Activated T-cell treated with anti-CD3 and anti-CD28 coated beads, Interleukin-2, amount 50 U/mL, for 4 hours (primary cell): ENCODE results near the gene PIP4K2A. TPM values are rescaled to one million over a fixed set of nuclear protein-coding genes. Genes with fewer than 3 reads are reported as not detected.

Source experiments
- ATAC-seq, 2 donors: fragments of 200-7000 bp; cut with Tn5 transposase; one replicate each; pipeline ENCODE4 v1.10.0; 2021
- DNase-seq: peaks from one replicate; pipeline ENCODE4 v3.0.0-alpha.2; 2020
- H3K27me3 Mint-ChIP-seq: one replicate; pipeline ENCODE4 v1.8.0; 2021; ENCODE audit warnings: low read depth, mixed read lengths
- H3K36me3 Mint-ChIP-seq: one replicate; pipeline ENCODE4 v1.8.0; 2022; ENCODE audit warnings: mixed read lengths; ENCODE audit not compliant: insufficient read depth
- H3K4me1 Mint-ChIP-seq: one replicate; pipeline ENCODE4 v1.8.0; 2021; ENCODE audit warnings: low read depth, mixed read lengths
- H3K4me3 Mint-ChIP-seq: one replicate; pipeline ENCODE4 v1.8.0; 2021; ENCODE audit warnings: mild to moderate bottlenecking, moderate library complexity, mixed read lengths
- H3K9me3 Mint-ChIP-seq: one replicate; pipeline ENCODE4 v1.8.0; 2021; ENCODE audit warnings: mixed read lengths
- total RNA-seq, 3 donors: library from RNA; stranded (reverse); gene quantifications; one replicate each; pipeline ENCODE4 v1.2.1, GENCODE V29; 2021

Gene PIP4K2A
- total RNA-seq, 3 donors from 2014 or later, result 64.3 to 79.2 (median 78.1) TPM

DNA sequence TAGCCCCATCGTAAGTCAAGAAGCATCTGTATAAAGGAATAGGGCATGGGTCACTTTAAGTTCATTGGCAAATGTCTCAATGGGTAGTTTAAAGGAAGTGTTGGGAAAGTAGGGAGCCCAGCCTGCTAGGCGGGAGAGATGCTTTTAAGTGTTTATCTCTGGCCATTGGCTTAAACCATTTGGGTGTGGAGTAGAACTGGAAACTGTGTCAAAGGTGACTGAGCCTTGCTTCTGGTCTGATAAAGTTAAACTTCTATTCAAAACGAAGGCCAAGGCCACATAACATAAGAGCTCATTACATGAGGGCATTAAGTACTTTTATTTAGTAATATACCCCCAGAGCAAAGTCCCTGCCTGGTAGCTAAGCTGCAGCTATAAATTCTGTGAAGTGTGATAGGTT, 220.4 kb downstream of the PIP4K2A start:
- peaks cover 16% of the 10 kb centered on the region for H3K4me1 Mint-ChIP-seq
- H3K36me3 Mint-ChIP-seq, result no peaks in the 10 kb centered on the region
- no peak for DNase-seq
- no peaks in the 10 kb centered on the region for H3K9me3 Mint-ChIP-seq
- ATAC-seq, result no peak
- H3K4me3 Mint-ChIP-seq, result no peak overlapping the region
- peaks cover 2% of the 10 kb centered on the region for H3K27me3 Mint-ChIP-seq

DNA sequence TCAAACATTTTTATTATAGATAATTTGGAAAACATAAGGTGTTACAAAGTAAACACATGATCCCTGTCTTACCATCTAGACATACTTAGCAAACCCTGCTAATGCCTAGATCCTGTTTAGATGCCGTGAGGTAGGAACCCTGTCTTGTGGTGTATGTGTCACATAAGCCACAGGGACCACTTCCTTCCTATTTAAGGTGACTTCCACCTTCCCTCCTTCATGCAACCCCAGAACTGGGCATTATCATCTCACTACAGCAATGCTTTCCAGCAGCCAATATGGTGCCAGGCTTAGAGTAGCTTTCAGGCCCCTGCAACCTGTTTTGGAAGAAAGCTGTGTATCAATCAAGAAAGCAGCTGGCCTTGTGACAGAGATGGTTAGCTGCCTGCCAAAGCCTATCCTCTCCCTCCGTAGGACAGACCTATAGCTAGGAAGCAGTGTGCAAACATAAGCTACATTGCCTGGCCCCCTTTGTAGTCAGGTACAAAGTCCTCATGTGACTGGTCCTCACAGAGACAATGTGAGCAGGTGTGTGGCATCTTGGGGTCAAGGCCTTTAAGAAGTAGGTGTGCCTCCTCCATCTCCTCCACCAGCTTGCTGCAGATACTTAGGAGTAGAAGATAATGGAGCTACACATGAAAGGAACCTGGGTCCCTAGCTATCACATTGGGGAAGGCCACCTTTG, 222.3 kb downstream of the PIP4K2A start:
- Mint-ChIP-seq H3K4me3 (no peak overlapping the region), H3K9me3 (no peaks in the 10 kb centered on the region), H3K4me1 (peaks cover 16% of the 10 kb centered on the region), H3K36me3 (no peaks in the 10 kb centered on the region), H3K27me3 (peaks cover 2% of the 10 kb centered on the region)
- DNase-seq, result no peak
- ATAC-seq, result peak; percentile 85 to 88

DNA sequence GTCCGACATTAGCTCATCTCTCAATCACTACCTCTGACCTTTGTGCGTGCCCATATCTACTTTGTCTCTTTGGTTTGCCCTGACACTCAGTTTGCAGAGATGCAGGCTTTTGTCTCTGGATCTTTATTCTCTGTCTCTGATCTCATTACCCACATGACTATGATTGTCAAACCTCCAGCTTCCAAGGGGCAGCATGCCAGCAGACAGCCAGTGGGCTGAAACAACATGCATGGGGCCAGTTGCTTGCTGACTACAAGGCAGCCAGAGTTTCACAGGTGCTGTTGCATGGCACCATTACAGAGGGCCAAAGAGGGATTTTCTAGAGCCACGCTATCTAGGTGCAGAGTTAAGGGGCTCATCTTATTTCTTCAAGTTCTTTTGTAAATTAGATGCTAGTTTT, 222.9 kb downstream of the PIP4K2A start:
- H3K4me1 Mint-ChIP-seq, result peaks cover 16% of the 10 kb centered on the region
- ATAC-seq, result no peak
- H3K4me3 Mint-ChIP-seq, result no peak overlapping the region
- peaks cover 3% of the 10 kb centered on the region for H3K27me3 Mint-ChIP-seq
- no peaks in the 10 kb centered on the region for H3K9me3 Mint-ChIP-seq
- no peaks in the 10 kb centered on the region for H3K36me3 Mint-ChIP-seq
- no peak for DNase-seq

DNA sequence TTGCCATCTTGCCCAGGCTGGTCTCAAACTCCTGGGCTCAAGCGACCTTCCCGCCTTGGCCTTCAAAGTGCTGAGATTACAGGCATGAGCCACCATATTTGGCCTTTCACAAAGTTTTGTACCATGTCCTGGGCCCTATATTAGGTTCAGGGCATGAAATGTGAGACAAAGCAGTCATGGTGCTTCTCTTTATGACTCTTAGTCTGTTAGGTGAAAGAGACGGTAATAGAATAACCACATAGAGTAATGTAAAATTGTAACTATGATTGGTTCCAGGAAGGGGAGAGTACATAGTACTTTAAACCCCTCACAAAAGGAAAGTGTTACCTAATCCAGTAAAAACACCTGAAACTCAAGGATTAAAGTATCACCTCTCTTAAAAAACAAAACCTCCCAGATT, 224.4 kb downstream of the PIP4K2A start:
- no peaks in the 10 kb centered on the region for H3K36me3 Mint-ChIP-seq
- peaks cover 3% of the 10 kb centered on the region for H3K27me3 Mint-ChIP-seq
- no peak overlapping the region for H3K4me3 Mint-ChIP-seq
- no peaks in the 10 kb centered on the region for H3K9me3 Mint-ChIP-seq
- no peak for DNase-seq
- peaks cover 16% of the 10 kb centered on the region for H3K4me1 Mint-ChIP-seq
- ATAC-seq, result no peak

DNA sequence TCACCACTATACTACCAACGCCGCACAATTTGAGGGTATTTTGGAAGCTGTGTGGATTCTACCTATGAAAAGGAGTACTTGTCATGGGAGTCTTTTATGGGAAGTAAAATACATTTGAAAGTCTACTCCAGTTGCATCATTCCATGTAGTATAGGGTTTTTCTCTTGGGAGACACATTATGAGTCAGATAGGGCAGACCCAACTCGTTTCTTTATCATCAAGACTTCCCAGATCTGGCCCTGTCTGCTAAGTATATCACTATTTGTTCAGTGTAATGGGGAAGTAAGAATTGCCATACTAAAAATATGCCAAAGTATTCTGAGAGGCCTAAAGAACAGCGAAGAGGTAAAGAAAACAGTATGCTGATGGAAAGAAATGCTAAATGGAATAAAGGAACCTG, 224.9 kb downstream of the PIP4K2A start:
- Mint-ChIP-seq H3K36me3 (no peaks in the 10 kb centered on the region), H3K27me3 (peaks cover 3% of the 10 kb centered on the region), H3K4me1 (peaks cover 16% of the 10 kb centered on the region), H3K4me3 (no peak overlapping the region), H3K9me3 (no peaks in the 10 kb centered on the region)
- ATAC-seq (no peak), DNase-seq (no peak)

DNA sequence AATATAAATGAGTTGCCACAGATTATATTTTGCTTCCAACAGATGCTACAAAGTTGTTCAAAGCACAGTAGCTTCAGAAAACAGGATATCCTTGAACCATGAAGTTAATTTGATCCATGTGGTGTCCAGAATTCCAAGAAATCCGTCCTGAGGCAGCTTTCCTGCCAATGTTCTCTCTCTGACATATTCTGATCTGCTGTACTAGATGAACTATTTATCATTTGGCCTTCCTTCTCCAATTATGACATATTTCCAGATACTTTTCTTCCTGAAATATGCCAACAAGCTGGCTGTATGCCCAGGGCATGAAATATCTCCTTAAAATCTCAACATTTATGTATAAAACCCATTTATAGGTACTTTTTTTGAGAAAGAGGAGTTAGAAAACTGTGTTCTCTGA, 227.9 kb downstream of the PIP4K2A start:
- no peaks in the 10 kb centered on the region for H3K9me3 Mint-ChIP-seq
- H3K4me3 Mint-ChIP-seq, result no peak overlapping the region
- peaks cover 7% of the 10 kb centered on the region for H3K27me3 Mint-ChIP-seq
- ATAC-seq (no peak), DNase-seq (no peak)
- no peaks in the 10 kb centered on the region for H3K36me3 Mint-ChIP-seq
- H3K4me1 Mint-ChIP-seq, result peaks cover 19% of the 10 kb centered on the region

Other genes with a start within 250 kb of the PIP4K2A start
- gene ARMC3, start 213.5 kb upstream of the PIP4K2A start, total RNA-seq, result not detected